B cell (primary cell): ENCODE results near the gene PLIN5. TPM values are rescaled to one million over a fixed set of nuclear protein-coding genes. Genes with fewer than 3 reads are reported as not detected.

Source experiments
- ATAC-seq: fragments of 200-7000 bp; cut with Tn5 transposase; one replicate; pipeline ENCODE4 v1.10.0; 2021; ENCODE audit warnings: low read depth, mild to moderate bottlenecking, moderate number of reproducible peaks, moderate library complexity
- CTCF ChIA-PET: fragments of 350-600 bp; sonication (Branson Sonifier 250); formaldehyde crosslinking; loops from one replicate; lab custom pipeline; 2021; ENCODE audit warnings: antibody characterized with exemption, inconsistent platforms; lab: Charles Lee
- POLR2A ChIA-PET: fragments of 350-600 bp; sonication (Branson Sonifier 250); formaldehyde crosslinking; loops from one replicate; lab custom pipeline; 2021; ENCODE audit warnings: antibody characterized with exemption; lab: Charles Lee
- DNase-seq: peaks from one replicate; pipeline ENCODE4 v3.0.0; 2013
- H2AFZ ChIP-seq: 2 replicates; pipeline ENCODE4 v1.6.1; 2012; ENCODE audit warnings: mild to moderate bottlenecking, low read depth, low read length; ENCODE audit not compliant: insufficient read depth, poor library complexity, severe bottlenecking
- H3K27ac ChIP-seq, 2 donors: 1 replicate in 1 of 2; 2 replicates in 1 of 2; pipeline ENCODE4 v1.5.1; 2012 to 2013; ENCODE audit warnings: low read length in 2 of 2, mild to moderate bottlenecking in 2 of 2, moderate library complexity in 1 of 2
- H3K27me3 ChIP-seq, 4 experiments: fragments of 200-600 bp in 1 of 4; sonication (generic) in 1 of 4; replicated peaks in 1 of 4; 1 replicate in 2 of 4; 2 replicates in 2 of 4; pipeline versions ENCODE4 v1.6.1 to v1.7.0; 2013 to 2016; ENCODE audit warnings: low read length in 3 of 4, mild to moderate bottlenecking in 2 of 4, mixed read lengths in 1 of 4, moderate library complexity in 1 of 4; ENCODE audit not compliant: insufficient read depth in 4 of 4, control insufficient read depth in 3 of 4; ENCODE audit errors: control extremely low read depth in 1 of 4
- H3K36me3 ChIP-seq, 2 experiments: replicated peaks in 1 of 2; 1 replicate in 1 of 2; 2 replicates in 1 of 2; pipeline versions ENCODE4 v1.6.1 to v1.7.1; 2013; ENCODE audit warnings: low read length in 1 of 2; ENCODE audit not compliant: insufficient read depth in 2 of 2, control insufficient read depth in 1 of 2; ENCODE audit errors: control extremely low read depth in 1 of 2, extremely low read depth in 1 of 2
- H3K4me1 ChIP-seq, 2 donors: fragments of 200-600 bp in 1 of 2; sonication (generic) in 1 of 2; 1 replicate in 1 of 2; 2 replicates in 1 of 2; pipeline versions ENCODE4 v1.5.1 to v1.6.1; 2013 to 2017; ENCODE audit warnings: low read length in 2 of 2; ENCODE audit not compliant: control insufficient read depth in 2 of 2, insufficient read depth in 2 of 2
- H3K4me2 ChIP-seq: replicated peaks from 2 replicates; pipeline ENCODE3; 2012; ENCODE audit warnings: mild to moderate bottlenecking, low read depth, low read length; ENCODE audit not compliant: poor library complexity, severe bottlenecking
- H3K4me3 ChIP-seq, 5 experiments: fragments of 200-600 bp in 1 of 5; sonication (generic) in 1 of 5; 1 replicate in 3 of 5; 2 replicates in 2 of 5; pipeline versions ENCODE4 v1.5.1 to v1.7.0; 2011 to 2016; ENCODE audit warnings: low read length in 4 of 5, mild to moderate bottlenecking in 4 of 5, low read depth in 2 of 5, control low read depth in 1 of 5, moderate library complexity in 1 of 5; ENCODE audit not compliant: insufficient read depth in 1 of 5; ENCODE audit errors: control extremely low read depth in 1 of 5, extremely low read depth in 1 of 5
- H3K79me2 ChIP-seq: fragments of 200-600 bp; sonication (generic); one replicate; pipeline ENCODE4 v1.6.0; 2016; ENCODE audit warnings: low read length; ENCODE audit not compliant: control insufficient read depth, insufficient read depth
- H3K9ac ChIP-seq: fragments of 200-600 bp; sonication (generic); 2 replicates; pipeline ENCODE4 v1.6.1; 2017; ENCODE audit warnings: mild to moderate bottlenecking, low read length, moderate library complexity
- H3K9me3 ChIP-seq, 3 donors: one replicate each; pipeline versions ENCODE4 v1.6.1 to v1.7.1; 2013; ENCODE audit warnings: low read length in 2 of 3; ENCODE audit not compliant: control insufficient read depth in 2 of 3, insufficient read depth in 1 of 3; ENCODE audit errors: control extremely low read depth in 1 of 3
- H4K20me1 ChIP-seq: 2 replicates; pipeline ENCODE4 v1.6.0; 2012; ENCODE audit warnings: mild to moderate bottlenecking, low read length; ENCODE audit not compliant: insufficient read depth, control insufficient read depth, poor library complexity, severe bottlenecking
- H3K27ac Mint-ChIP-seq: one replicate; pipeline ENCODE4 v1.8.0; 2021; ENCODE audit warnings: mixed read lengths
- H3K27me3 Mint-ChIP-seq: one replicate; pipeline ENCODE4 v1.8.0; 2021; ENCODE audit warnings: mixed read lengths
- H3K4me1 Mint-ChIP-seq: one replicate; pipeline ENCODE4 v1.8.0; 2021; ENCODE audit warnings: mixed read lengths
- H3K4me3 Mint-ChIP-seq: one replicate; pipeline ENCODE4 v1.8.0; 2021; ENCODE audit warnings: mixed read lengths
- H3K9me3 Mint-ChIP-seq: one replicate; pipeline ENCODE4 v1.8.0; 2022; ENCODE audit warnings: mixed read lengths; ENCODE audit not compliant: insufficient read depth
- EZH2 ChIP-seq: IDR thresholded peaks from 2 replicates; pipeline ENCODE4 v1.6.1; 2012; ENCODE audit warnings: borderline replicate concordance, low read depth, mild to moderate bottlenecking, moderate library complexity, low read length; ENCODE audit not compliant: insufficient read depth, poor library complexity, severe bottlenecking
- WGBS: methylation state at CpG from one replicate; pipeline ENCODE4 v1.1.5; 2013; ENCODE audit warnings: missing lambda C conversion rate; ENCODE audit not compliant: insufficient coverage; 5-methylcytosine and 5-hydroxymethylcytosine counted together
- intact Hi-C: fragments of 100-400 bp; cut with micrococcal nuclease; formaldehyde crosslinking; loops from one replicate; pipeline ENCODE4 v1.10.0; 2022
- polyA plus RNA-seq: library from polyadenylated mRNA; depleted of rRNA; stranded (reverse); fragments of >200 nt; gene quantifications from 2 replicates; pipeline ENCODE4 v1.2.3, GENCODE V29; 2012
- total RNA-seq, 2 donors: library from RNA; stranded (reverse); fragments of 120-200 nt in 1 of 2; gene quantifications; 1 replicate in 1 of 2; 2 replicates in 1 of 2; pipeline versions ENCODE4 v1.2.3 to v1.2.4, GENCODE V29; 2013 to 2022
- TF ChIP-seq, protein P1 (sequence below): fragments of 200-600 bp; IDR thresholded peaks from one replicate; pipeline ENCODE4 v1.8.0; 2022; ENCODE audit warnings: antibody characterized with exemption, mild to moderate bottlenecking

PLIN5 gene
- total and polyA plus RNA-seq, 2 donors (not counting 1 experiment from before 2014, with no cell fraction given): 0.15 to 0.27 TPM

DNA sequence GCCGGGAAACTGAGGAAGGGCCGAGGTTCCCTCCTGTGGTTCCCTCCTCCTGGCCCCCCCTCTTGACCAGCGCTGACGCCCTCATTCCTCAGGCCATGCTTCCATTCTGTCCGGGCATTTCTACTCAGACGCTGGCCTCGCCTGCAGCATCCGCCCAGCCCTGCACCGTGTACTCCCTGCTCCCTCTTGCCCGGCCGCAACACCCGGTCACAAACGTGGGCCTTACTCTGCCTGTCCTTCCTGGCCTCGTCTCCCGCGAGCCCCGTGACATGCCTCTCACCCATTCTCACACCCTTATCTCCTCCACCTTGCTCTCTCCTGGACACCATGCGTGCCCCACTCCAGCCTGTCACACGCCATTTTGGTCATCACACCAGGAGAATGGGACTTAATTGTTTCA lies 51.6 kb downstream of the PLIN5 start:
- no peaks in the 10 kb centered on the region for H3K27me3 ChIP-seq
- CTCF ChIA-PET: no interaction called here
- no peak overlapping the region for H3K4me2 ChIP-seq
- over 99% methylated on average over 13 of the region's 19 CpGs for WGBS
- no peak for ATAC-seq
- H3K9me3 ChIP-seq: no peaks in the 10 kb centered on the region
- H2AFZ ChIP-seq: no peak overlapping the region
- H3K9ac ChIP-seq: no peak overlapping the region
- no peaks in the 10 kb centered on the region for H4K20me1 ChIP-seq
- TF ChIP-seq, protein P1, sequence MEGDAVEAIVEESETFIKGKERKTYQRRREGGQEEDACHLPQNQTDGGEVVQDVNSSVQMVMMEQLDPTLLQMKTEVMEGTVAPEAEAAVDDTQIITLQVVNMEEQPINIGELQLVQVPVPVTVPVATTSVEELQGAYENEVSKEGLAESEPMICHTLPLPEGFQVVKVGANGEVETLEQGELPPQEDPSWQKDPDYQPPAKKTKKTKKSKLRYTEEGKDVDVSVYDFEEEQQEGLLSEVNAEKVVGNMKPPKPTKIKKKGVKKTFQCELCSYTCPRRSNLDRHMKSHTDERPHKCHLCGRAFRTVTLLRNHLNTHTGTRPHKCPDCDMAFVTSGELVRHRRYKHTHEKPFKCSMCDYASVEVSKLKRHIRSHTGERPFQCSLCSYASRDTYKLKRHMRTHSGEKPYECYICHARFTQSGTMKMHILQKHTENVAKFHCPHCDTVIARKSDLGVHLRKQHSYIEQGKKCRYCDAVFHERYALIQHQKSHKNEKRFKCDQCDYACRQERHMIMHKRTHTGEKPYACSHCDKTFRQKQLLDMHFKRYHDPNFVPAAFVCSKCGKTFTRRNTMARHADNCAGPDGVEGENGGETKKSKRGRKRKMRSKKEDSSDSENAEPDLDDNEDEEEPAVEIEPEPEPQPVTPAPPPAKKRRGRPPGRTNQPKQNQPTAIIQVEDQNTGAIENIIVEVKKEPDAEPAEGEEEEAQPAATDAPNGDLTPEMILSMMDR: no peak
- TF ChIP-seq EZH2: no peak
- Mint-ChIP-seq H3K4me3 (no peak overlapping the region), H3K27ac (no peak overlapping the region), H3K27me3 (no peaks in the 10 kb centered on the region), H3K9me3 (no peaks in the 10 kb centered on the region), H3K4me1 (no peaks in the 10 kb centered on the region)
- intact Hi-C loops: no loop called here
- H3K79me2 ChIP-seq: peaks cover 6% of the 10 kb centered on the region
- H3K27ac ChIP-seq: no peak overlapping the region
- POLR2A ChIA-PET: no interaction called here
- no peak overlapping the region for H3K4me3 ChIP-seq
- H3K36me3 ChIP-seq: peaks cover 0 to 13% of the 10 kb centered on the region in 2 experiments
- no peak for DNase-seq
- H3K4me1 ChIP-seq: no peaks in the 10 kb centered on the region

DNA sequence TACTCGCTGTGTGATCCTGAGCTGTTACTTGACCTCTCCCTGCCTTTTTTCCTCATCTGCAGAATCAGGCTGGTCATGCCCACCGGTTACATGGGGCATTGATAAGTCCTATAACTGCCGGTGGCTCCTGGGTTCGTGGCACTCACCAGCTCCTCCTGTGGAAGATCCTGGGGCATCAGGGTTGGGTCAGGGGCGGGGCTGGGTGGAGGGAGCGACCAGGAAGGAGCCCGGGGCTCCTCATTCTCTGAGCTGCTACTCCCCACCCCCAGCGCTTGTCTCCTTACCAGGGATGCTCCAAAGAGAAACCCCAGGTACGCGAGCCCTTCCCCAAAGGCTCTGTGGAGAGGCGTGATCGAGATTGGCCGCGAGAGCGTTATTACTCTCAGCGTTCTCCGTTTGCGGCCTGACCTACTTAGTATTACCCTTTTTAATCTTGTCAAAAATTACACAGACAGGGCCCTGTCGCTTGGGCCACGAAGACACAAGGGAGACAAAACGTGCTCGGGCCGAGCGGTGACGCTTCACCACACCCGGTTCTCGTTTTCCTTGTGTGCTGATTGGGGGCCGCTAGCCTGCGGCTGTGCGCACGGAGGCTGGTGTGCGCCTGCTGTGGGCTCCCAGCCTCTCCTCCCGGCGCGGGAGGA lies 52.2 kb downstream of the PLIN5 start:
- 98% methylated on average over 31 of the region's 35 CpGs for WGBS
- H3K9ac ChIP-seq: no peak overlapping the region
- CTCF ChIA-PET: interaction anchor here (1.1 kb wide), 1 partner anchor 42 kb away, joined by 3 read pairs; no protein-coding TSS in a partner anchor
- ATAC-seq: no peak
- intact Hi-C loops: no loop called here
- H3K79me2 ChIP-seq: peaks cover 6% of the 10 kb centered on the region
- H3K4me2 ChIP-seq: no peak overlapping the region
- H3K4me3 ChIP-seq: no peak overlapping the region
- Mint-ChIP-seq H3K27ac (no peak overlapping the region), H3K27me3 (no peaks in the 10 kb centered on the region), H3K4me1 (no peaks in the 10 kb centered on the region), H3K4me3 (no peak overlapping the region), H3K9me3 (no peaks in the 10 kb centered on the region)
- no peaks in the 10 kb centered on the region for H4K20me1 ChIP-seq
- no peak overlapping the region for H3K27ac ChIP-seq
- DNase-seq: no peak
- H3K27me3 ChIP-seq: no peaks in the 10 kb centered on the region
- no peaks in the 10 kb centered on the region for H3K9me3 ChIP-seq
- peaks cover 0 to 13% of the 10 kb centered on the region in 2 experiments for H3K36me3 ChIP-seq
- POLR2A ChIA-PET: no interaction called here
- no peaks in the 10 kb centered on the region for H3K4me1 ChIP-seq
- TF ChIP-seq, protein P1: no peak
- no peak for TF ChIP-seq EZH2
- no peak overlapping the region for H2AFZ ChIP-seq
